ENCODE measurements around the gene MMP17. TPM values are rescaled to one million over a fixed set of nuclear protein-coding genes. Genes with fewer than 3 reads are reported as not detected.
"Not testable (repeated sequence)": the region's sequence is repeated elsewhere in the genome, so short reads cannot be mapped to it uniquely, and the experiment has no call there.

Gene MMP17
- total RNA-seq, 1 experiment from 2014 or later, result 30.2 TPM

GRCh38 chr12:131872154-131873051 is 44.2 kb downstream of the MMP17 start:
- TF ChIP-seq EZH2 (IDR thresholded peaks at IDR 0.05; ENCODE audit: low read length, unreplicated experiment) (no peak), CTCF (conservative IDR thresholded peaks at IDR 0.05; ENCODE audit: low read depth, low read length) (no peak), EZH2phosphoT487 (IDR thresholded peaks at IDR 0.05; ENCODE audit: borderline replicate concordance, low read length) (peak; percentile 65; the same call in 1 of the 2 replicates)
- ChIA-PET POLR2A (ENCODE audit: unreplicated experiment) (no interaction called here), CTCF (no interaction called here)
- peak overlapping the region; percentile 74 for H3K27ac ChIP-seq (ENCODE audit: low read length)
- H2AFZ ChIP-seq (ENCODE audit: low read length), result peak overlapping the region; percentile 55
- no peaks in the 10 kb centered on the region for H3K9me2 ChIP-seq (replicated peaks; ENCODE audit: low read length)
- no peaks in the 10 kb centered on the region for H3K9me3 ChIP-seq (ENCODE audit: low read length)
- no peaks in the 10 kb centered on the region for H3K36me3 ChIP-seq (ENCODE audit: low read depth, low read length)
- peak; percentile 99 for DNase-seq
- peak overlapping the region; percentile 11; the same call in 1 of the 2 replicates for H3K4me3 ChIP-seq (ENCODE audit: low read length)
- peak overlapping the region; percentile 74 for H3K4me2 ChIP-seq (ENCODE audit: low read length)
- BruUV-seq (replicated peaks), result no TSS peak
- no peaks in the 10 kb centered on the region for H3K27me3 ChIP-seq (ENCODE audit: low read length)
- H4K20me1 ChIP-seq (ENCODE audit: low read length), result no peaks in the 10 kb centered on the region
- intact Hi-C loops (cut with micrococcal nuclease), result no loop called here
- peaks cover 51% of the 10 kb centered on the region for H3K4me1 ChIP-seq (ENCODE audit: insufficient read depth, low read length)
- peak overlapping the region; percentile 20 for H3K9ac ChIP-seq (ENCODE audit: low read length)
- no peaks in the 10 kb centered on the region for H3K79me2 ChIP-seq (ENCODE audit: low read length)
- ATAC-seq, result peak; percentile 90
- no peaks in the 10 kb centered on the region for H3F3A ChIP-seq (ENCODE audit: low read length, unreplicated experiment)

GRCh38 chr12:131873293-131873692 is 45.1 kb downstream of the MMP17 start:
- H2AFZ ChIP-seq (ENCODE audit: low read length), result no peak overlapping the region
- no peak overlapping the region for H3K9ac ChIP-seq (ENCODE audit: low read length)
- H3F3A ChIP-seq (ENCODE audit: low read length, unreplicated experiment), result no peaks in the 10 kb centered on the region
- DNase-seq (no peak), ATAC-seq (no peak)
- no peaks in the 10 kb centered on the region for H3K9me2 ChIP-seq (replicated peaks; ENCODE audit: low read length)
- no peaks in the 10 kb centered on the region for H3K79me2 ChIP-seq (ENCODE audit: low read length)
- CTCF ChIA-PET, result interaction anchor here (0.5 kb wide), 1 partner anchor 56 kb away, joined by 3 read pairs; no protein-coding TSS in a partner anchor
- no peak overlapping the region for H3K4me2 ChIP-seq (ENCODE audit: low read length)
- no peaks in the 10 kb centered on the region for H4K20me1 ChIP-seq (ENCODE audit: low read length)
- no TSS peak for BruUV-seq (replicated peaks)
- H3K4me1 ChIP-seq (ENCODE audit: insufficient read depth, low read length), result peaks cover 49% of the 10 kb centered on the region
- H3K27me3 ChIP-seq (ENCODE audit: low read length), result no peaks in the 10 kb centered on the region
- no peak overlapping the region for H3K27ac ChIP-seq (ENCODE audit: low read length)
- no peaks in the 10 kb centered on the region for H3K36me3 ChIP-seq (ENCODE audit: low read depth, low read length)
- intact Hi-C loops (cut with micrococcal nuclease), result no loop called here
- H3K9me3 ChIP-seq (ENCODE audit: low read length), result no peaks in the 10 kb centered on the region
- H3K4me3 ChIP-seq (ENCODE audit: low read length), result no peak overlapping the region
- no peak for TF ChIP-seq EZH2 (IDR thresholded peaks at IDR 0.05; ENCODE audit: low read length, unreplicated experiment)
- no peak for TF ChIP-seq EZH2phosphoT487 (IDR thresholded peaks at IDR 0.05; ENCODE audit: borderline replicate concordance, low read length)
- TF ChIP-seq CTCF (conservative IDR thresholded peaks at IDR 0.05; ENCODE audit: low read depth, low read length), result no peak
- POLR2A ChIA-PET (ENCODE audit: unreplicated experiment), result no interaction called here

GRCh38 chr12:131874972-131875371 is 46.8 kb downstream of the MMP17 start:
- POLR2A ChIA-PET (ENCODE audit: unreplicated experiment); H3K27ac ChIP-seq (ENCODE audit: low read length); H2AFZ ChIP-seq (ENCODE audit: low read length); H3K27me3 ChIP-seq (ENCODE audit: low read length); H3F3A ChIP-seq (ENCODE audit: low read length, unreplicated experiment); H3K4me3 ChIP-seq (ENCODE audit: low read length); ATAC-seq; H3K9ac ChIP-seq (ENCODE audit: low read length); H3K9me2 ChIP-seq (replicated peaks; ENCODE audit: low read length); intact Hi-C loops (cut with micrococcal nuclease); H4K20me1 ChIP-seq (ENCODE audit: low read length); H3K4me2 ChIP-seq (ENCODE audit: low read length); H3K36me3 ChIP-seq (ENCODE audit: low read depth, low read length); DNase-seq; H3K9me3 ChIP-seq (ENCODE audit: low read length); CTCF ChIA-PET; BruUV-seq (replicated peaks); H3K79me2 ChIP-seq (ENCODE audit: low read length): not testable (repeated sequence)
- peaks cover 41% of the 10 kb centered on the region for H3K4me1 ChIP-seq (ENCODE audit: insufficient read depth, low read length)

- H3K4me3 ChIP-seq (ENCODE audit: low read length); H3K79me2 ChIP-seq (ENCODE audit: low read length); H3K9ac ChIP-seq (ENCODE audit: low read length); H3F3A ChIP-seq (ENCODE audit: low read length, unreplicated experiment); H3K9me2 ChIP-seq (replicated peaks; ENCODE audit: low read length); H3K27me3 ChIP-seq (ENCODE audit: low read length); H3K27ac ChIP-seq (ENCODE audit: low read length); H4K20me1 ChIP-seq (ENCODE audit: low read length); ATAC-seq; CTCF ChIA-PET; H3K36me3 ChIP-seq (ENCODE audit: low read depth, low read length); intact Hi-C loops (cut with micrococcal nuclease); H3K9me3 ChIP-seq (ENCODE audit: low read length); BruUV-seq (replicated peaks); POLR2A ChIA-PET (ENCODE audit: unreplicated experiment): not testable (repeated sequence)
- peaks cover 25% of the 10 kb centered on the region for H3K4me1 ChIP-seq (ENCODE audit: insufficient read depth, low read length)
- H2AFZ ChIP-seq (ENCODE audit: low read length), result peak overlapping the region; percentile 43; the same call in 1 of the 2 replicates
- peak; percentile 74 for DNase-seq
- H3K4me2 ChIP-seq (ENCODE audit: low read length), result peak overlapping the region; percentile 9
These were observed 49.0 kb downstream of the MMP17 start for GRCh38 chr12:131877216-131877615.

- intact Hi-C loops (cut with micrococcal nuclease); H3K4me3 ChIP-seq (ENCODE audit: low read length); CTCF ChIA-PET; H3K9me3 ChIP-seq (ENCODE audit: low read length); ATAC-seq; BruUV-seq (replicated peaks); H3K9ac ChIP-seq (ENCODE audit: low read length); H4K20me1 ChIP-seq (ENCODE audit: low read length); POLR2A ChIA-PET (ENCODE audit: unreplicated experiment); H3K79me2 ChIP-seq (ENCODE audit: low read length); H3K9me2 ChIP-seq (replicated peaks; ENCODE audit: low read length); H3K27me3 ChIP-seq (ENCODE audit: low read length); H3K36me3 ChIP-seq (ENCODE audit: low read depth, low read length); H3F3A ChIP-seq (ENCODE audit: low read length, unreplicated experiment); H3K4me2 ChIP-seq (ENCODE audit: low read length); DNase-seq; H2AFZ ChIP-seq (ENCODE audit: low read length); H3K27ac ChIP-seq (ENCODE audit: low read length): not testable (repeated sequence)
- peaks cover 20% of the 10 kb centered on the region for H3K4me1 ChIP-seq (ENCODE audit: insufficient read depth, low read length)
These were observed 50.2 kb downstream of the MMP17 start for GRCh38 chr12:131878436-131878835.
